NCI-H2196 (cell line): ENCODE measurements around the gene AKNA.

Experiments
- DNase-seq: peaks from one replicate; lab custom pipeline; 2025; ENCODE audit not compliant: unreplicated experiment; lab: John Stamatoyannopoulos, UW

AKNA gene

GRCh38 chr9:114287763-114288192, 100.0 kb downstream of the AKNA start:
- no peak for DNase-seq

- DNase-seq = no peak
Measured at GRCh38 chr9:114287001-114287762, 100.6 kb downstream of the AKNA start.

- DNase-seq = no peak
Measured at GRCh38 chr9:114286146-114286679, 101.6 kb downstream of the AKNA start.

GRCh38 chr9:114285166-114285867, 102.5 kb downstream of the AKNA start:
- DNase-seq = no peak

GRCh38 chr9:114284316-114285060, 103.3 kb downstream of the AKNA start:
- no peak for DNase-seq
